Fibroblast of skin of back (primary cell): ENCODE results near the gene BBLN.

Source experiments
- DNase-seq: peaks from one replicate; pipeline ENCODE4 v3.0.0-alpha.2; 2013

BBLN gene

GRCh38 chr9:128191406-128192046 lies 31.5 kb downstream of the BBLN start, which contains the start of gene CIZ1:
TSS of gene CIZ1 (minus strand) at chr9:128191572. CDS start at chr9:128190857, 715 bp downstream.
- peak; percentile 78 for DNase-seq

GRCh38 chr9:128192601-128193371 lies 32.7 kb downstream of the BBLN start:
- peak; percentile 88 for DNase-seq

- no peak for DNase-seq
Measured at GRCh38 chr9:128193469-128194096, 33.5 kb downstream of the BBLN start.

- no peak for DNase-seq
Measured at GRCh38 chr9:128201441-128202369, 41.6 kb downstream of the BBLN start.

- DNase-seq, result no peak
Measured at GRCh38 chr9:128202648-128203023, 42.6 kb downstream of the BBLN start.

GRCh38 chr9:128203024-128203706 lies 43.1 kb downstream of the BBLN start, which contains the start of gene DNM1:
TSS of gene DNM1 (plus strand) at chr9:128203379. CDS start at chr9:128203471, 92 bp downstream.
- DNase-seq, result peak; percentile 64

- DNase-seq, result peak; percentile 60
Measured at GRCh38 chr9:128203707-128204551, 43.9 kb downstream of the BBLN start.

- no peak for DNase-seq
Measured at GRCh38 chr9:128204858-128205257, 44.8 kb downstream of the BBLN start.

- no peak for DNase-seq
Measured at GRCh38 chr9:128205296-128205944, 45.4 kb downstream of the BBLN start.

- no peak for DNase-seq
Measured at GRCh38 chr9:128206484-128206883, 46.4 kb downstream of the BBLN start.

- no peak for DNase-seq
Measured at GRCh38 chr9:128206916-128207910, 47.1 kb downstream of the BBLN start.

GRCh38 chr9:128208386-128208785 lies 48.3 kb downstream of the BBLN start:
- DNase-seq, result no peak

GRCh38 chr9:128208946-128209669 lies 49.0 kb downstream of the BBLN start:
- no peak for DNase-seq

GRCh38 chr9:128211186-128211980 lies 51.3 kb downstream of the BBLN start:
- DNase-seq, result no peak

- no peak for DNase-seq
Measured at GRCh38 chr9:128211981-128212281, 51.9 kb downstream of the BBLN start.
